ENCODE data around the gene PPM1L. TPM values are rescaled to one million over a fixed set of nuclear protein-coding genes. Genes with fewer than 3 reads are reported as not detected.

The PPM1L gene
- total RNA-seq, 1 experiment from 2014 or later, result 7.3 TPM

DNA sequence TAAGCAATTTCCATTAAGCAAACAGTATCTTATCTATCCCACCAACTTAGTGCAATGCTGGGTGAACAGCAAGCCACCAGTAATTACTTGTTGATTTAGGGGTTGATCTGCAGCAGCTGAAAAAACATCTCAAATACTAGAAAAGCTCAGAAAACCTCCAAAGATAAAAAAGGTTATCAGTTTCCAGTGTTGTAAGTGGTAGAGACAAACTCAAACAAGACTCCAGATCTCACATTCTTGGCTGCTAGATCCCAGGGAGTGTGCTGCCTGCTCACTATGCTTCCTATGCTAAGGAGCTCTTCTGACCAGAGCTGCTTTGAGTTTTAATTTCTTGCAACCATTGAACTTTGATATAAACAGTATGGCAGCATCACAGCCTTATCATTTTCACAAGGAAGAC is 337.9 kb downstream of the PPM1L start:
- H3K14ac ChIP-seq (ENCODE audit: insufficient read depth, low read length), result no peak overlapping the region

More for the DNA sequence above, 337.9 kb downstream of the PPM1L start:
- no peak overlapping the region for H3K23ac ChIP-seq (ENCODE audit: insufficient read length, low read depth, low read length)
- H3K79me1 ChIP-seq (ENCODE audit: insufficient read depth, low read depth, low read length, poor library complexity, severe bottlenecking), result no peaks in the 10 kb centered on the region
- no peaks in the 10 kb centered on the region for H3K9me3 ChIP-seq (ENCODE audit: control insufficient read depth, low read depth, low read length)
- H2BK5ac ChIP-seq (ENCODE audit: insufficient read length, low read length), result no peak overlapping the region
- H2AK5ac ChIP-seq (ENCODE audit: insufficient read length, low read length), result no peak overlapping the region
- H2BK20ac ChIP-seq (ENCODE audit: low read depth, low read length, poor library complexity, severe bottlenecking), result no peak overlapping the region
- TF ChIP-seq, protein P1, sequence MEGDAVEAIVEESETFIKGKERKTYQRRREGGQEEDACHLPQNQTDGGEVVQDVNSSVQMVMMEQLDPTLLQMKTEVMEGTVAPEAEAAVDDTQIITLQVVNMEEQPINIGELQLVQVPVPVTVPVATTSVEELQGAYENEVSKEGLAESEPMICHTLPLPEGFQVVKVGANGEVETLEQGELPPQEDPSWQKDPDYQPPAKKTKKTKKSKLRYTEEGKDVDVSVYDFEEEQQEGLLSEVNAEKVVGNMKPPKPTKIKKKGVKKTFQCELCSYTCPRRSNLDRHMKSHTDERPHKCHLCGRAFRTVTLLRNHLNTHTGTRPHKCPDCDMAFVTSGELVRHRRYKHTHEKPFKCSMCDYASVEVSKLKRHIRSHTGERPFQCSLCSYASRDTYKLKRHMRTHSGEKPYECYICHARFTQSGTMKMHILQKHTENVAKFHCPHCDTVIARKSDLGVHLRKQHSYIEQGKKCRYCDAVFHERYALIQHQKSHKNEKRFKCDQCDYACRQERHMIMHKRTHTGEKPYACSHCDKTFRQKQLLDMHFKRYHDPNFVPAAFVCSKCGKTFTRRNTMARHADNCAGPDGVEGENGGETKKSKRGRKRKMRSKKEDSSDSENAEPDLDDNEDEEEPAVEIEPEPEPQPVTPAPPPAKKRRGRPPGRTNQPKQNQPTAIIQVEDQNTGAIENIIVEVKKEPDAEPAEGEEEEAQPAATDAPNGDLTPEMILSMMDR (conservative IDR thresholded peaks at IDR 0.05), result no peak
- H3K56ac ChIP-seq (ENCODE audit: insufficient read length, low read depth, low read length), result no peak overlapping the region
- Mint-ChIP-seq H3K4me1 (no peaks in the 10 kb centered on the region; a peak in 1 of 4 replicates), H3K27me3 (ENCODE audit: low read depth) (no peaks in the 10 kb centered on the region), H3K27ac (peak overlapping the region in 1 of 3 experiments; percentile 19; a peak in 1 of 7 replicates), H3K4me3 (no peak overlapping the region), H3K9me3 (no peaks in the 10 kb centered on the region; a peak in 1 of 5 replicates), H3K36me3 (ENCODE audit: insufficient read depth in 1 of 3, low read depth in 3 of 3) (no peaks in the 10 kb centered on the region; a peak in 1 of 7 replicates)
- H3K27me3 ChIP-seq (ENCODE audit: insufficient read depth, low read length), result no peaks in the 10 kb centered on the region
- no peaks in the 10 kb centered on the region for H3K23me2 ChIP-seq (ENCODE audit: insufficient read length, low read depth, low read length, poor library complexity, severe bottlenecking)
- no peak overlapping the region for H2BK120ac ChIP-seq (ENCODE audit: low read depth, low read length, poor library complexity, severe bottlenecking)
- no peak overlapping the region for H3K9ac ChIP-seq (ENCODE audit: extremely low read depth, insufficient read length, low read length)
- H3K79me2 ChIP-seq (ENCODE audit: insufficient read depth, low read length), result no peaks in the 10 kb centered on the region
- no peak overlapping the region for H2BK12ac ChIP-seq (ENCODE audit: insufficient read length, low read depth, low read length)
- no peak overlapping the region for H3T11ph ChIP-seq (ENCODE audit: low read length)
- H4K5ac ChIP-seq (ENCODE audit: insufficient read length, low read depth, low read length), result no peak overlapping the region
- DNase-seq, result no peak
- H4K8ac ChIP-seq (replicated peaks; ENCODE audit: insufficient read length, low read depth, low read length), result no peak overlapping the region
- H3K4me2 ChIP-seq (ENCODE audit: insufficient read depth, insufficient read length, low read length), result no peak overlapping the region
- no peak overlapping the region for H2BK15ac ChIP-seq (ENCODE audit: low read depth, low read length)
- H4K20me1 ChIP-seq (ENCODE audit: control insufficient read depth, insufficient read depth, insufficient read length), result no peaks in the 10 kb centered on the region
- H4K91ac ChIP-seq (ENCODE audit: insufficient read length, low read depth, low read length), result no peak overlapping the region
- no peak overlapping the region for H2AFZ ChIP-seq (ENCODE audit: low read length)
- no peak overlapping the region for H3K4ac ChIP-seq (ENCODE audit: low read depth, low read length)
- no peak overlapping the region for H3K18ac ChIP-seq (ENCODE audit: insufficient read length, low read depth, low read length)
- H3K4me1 ChIP-seq (ENCODE audit: insufficient read depth, low read length), result no peaks in the 10 kb centered on the region
- no peak overlapping the region for H3K27ac ChIP-seq (ENCODE audit: insufficient read length, low read depth, low read length)
